Liver (tissue), 3 donors: ENCODE measurements around the gene MYL6B.

Experiments
- CTCF ChIP-seq: fragments of 150-350 bp; IDR thresholded peaks from 2 replicates; pipeline ENCODE4 v1.5.1; 2017; ENCODE audit warnings: improper control_type of control experiment, low read depth, low read length; ENCODE audit not compliant: missing input control
- NR2F2 ChIP-seq: IDR thresholded peaks from 2 replicates; pipeline ENCODE4 v1.6.1; 2016; ENCODE audit warnings: antibody characterized with exemption
- RAD21 ChIP-seq, 2 donors: IDR thresholded peaks; 2 replicates each; pipeline ENCODE4 v1.6.1; 2016; ENCODE audit warnings: antibody characterized with exemption in 2 of 2, mild to moderate bottlenecking in 2 of 2
- SP1 ChIP-seq: IDR thresholded peaks from 2 replicates; pipeline ENCODE4 v1.6.1; 2018; ENCODE audit warnings: antibody characterized with exemption, mild to moderate bottlenecking
- YY1 ChIP-seq: IDR thresholded peaks from 2 replicates; pipeline ENCODE4 v1.6.1; 2016; ENCODE audit warnings: antibody characterized with exemption, mild to moderate bottlenecking
- donor health status: healthy.
- donor health status: healthy.

- TF ChIP-seq RAD21 (IDR thresholded peaks at IDR 0.05) (no peak), CTCF (no peak), NR2F2 (no peak), YY1 (no peak), SP1 (no peak)
Measured at GRCh38 chr12:56127485-56127887, 24.9 kb upstream of the MYL6B start.
